GM19395 (cell line): ENCODE results near the gene CEACAM5.

ENCODE experiments used
- ATAC-seq: cut with Tn5 transposase; IDR thresholded peaks from one replicate; pipeline ENCODE4 v1.9.1; 2021; ENCODE audit warnings: mild to moderate bottlenecking, moderate library complexity; ENCODE audit not compliant: unreplicated experiment

The CEACAM5 gene

DNA sequence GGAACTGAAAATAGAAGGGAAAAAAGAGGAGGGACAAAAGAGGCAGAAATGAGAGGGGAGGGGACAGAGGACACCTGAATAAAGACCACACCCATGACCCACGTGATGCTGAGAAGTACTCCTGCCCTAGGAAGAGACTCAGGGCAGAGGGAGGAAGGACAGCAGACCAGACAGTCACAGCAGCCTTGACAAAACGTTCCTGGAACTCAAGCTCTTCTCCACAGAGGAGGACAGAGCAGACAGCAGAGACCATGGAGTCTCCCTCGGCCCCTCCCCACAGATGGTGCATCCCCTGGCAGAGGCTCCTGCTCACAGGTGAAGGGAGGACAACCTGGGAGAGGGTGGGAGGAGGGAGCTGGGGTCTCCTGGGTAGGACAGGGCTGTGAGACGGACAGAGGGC, at the start of gene CEACAM5:
CEACAM5 (plus strand) TSS at position 146 of the 400 bp plus-strand sequence; CDS start at position 252, 106 bp downstream.
- no peak for ATAC-seq

- no peak for ATAC-seq
Observed at GRCh38 chr19:41666075-41666474, 42.4 kb upstream of the CEACAM5 start.

- ATAC-seq: no peak
Observed at GRCh38 chr19:41668315-41668714, 40.1 kb upstream of the CEACAM5 start.

DNA sequence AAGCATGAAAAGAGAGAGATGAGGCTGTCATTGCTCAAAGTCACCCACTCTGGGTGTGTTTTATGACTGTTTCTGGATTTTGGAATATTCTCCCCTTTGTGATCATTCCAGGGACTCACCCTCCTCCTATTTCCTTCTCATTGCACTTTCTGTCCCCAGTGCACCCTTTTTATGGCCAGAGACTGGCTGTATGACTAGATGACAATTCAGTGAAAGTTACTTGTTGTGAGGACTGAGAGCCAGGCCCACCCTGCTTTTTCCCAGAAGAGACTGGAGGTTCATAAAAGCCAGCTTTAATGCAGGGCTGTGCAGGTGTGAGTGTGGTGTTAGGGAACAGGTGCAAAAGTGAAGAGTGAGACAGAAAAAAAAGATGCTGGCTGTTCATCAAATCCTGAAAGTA, 37.7 kb upstream of the CEACAM5 start:
- ATAC-seq: no peak

GRCh38 chr19:41671486-41671885, 36.9 kb upstream of the CEACAM5 start:
- no peak for ATAC-seq

DNA sequence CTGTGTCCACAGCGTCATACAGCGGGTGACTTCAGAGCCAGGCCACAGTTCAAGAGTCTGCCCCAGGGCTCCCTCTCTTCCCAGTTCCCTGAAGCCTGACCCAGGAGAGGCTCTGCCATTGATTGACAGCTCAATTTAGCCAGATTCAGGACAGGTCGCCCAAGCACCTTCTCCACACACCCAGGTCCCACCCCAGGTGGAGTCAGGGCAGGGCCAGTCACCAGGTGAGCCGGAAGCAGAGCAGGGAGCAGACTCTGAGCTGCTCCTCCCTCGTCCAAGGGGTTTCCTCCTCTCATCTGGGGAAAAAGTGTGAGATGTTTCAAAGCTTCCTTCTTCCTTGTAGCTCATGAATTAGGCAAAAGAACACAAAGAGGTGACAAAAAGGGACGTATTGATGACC, 26.0 kb upstream of the CEACAM5 start:
- ATAC-seq: no peak

- ATAC-seq: no peak
Observed at GRCh38 chr19:41687419-41687818, 21.0 kb upstream of the CEACAM5 start.

- no peak for ATAC-seq
Observed at GRCh38 chr19:41688098-41688497, 20.3 kb upstream of the CEACAM5 start, which contains the start of gene CEACAM7. CEACAM7 (minus strand) TSS chr19:41688270; CDS start chr19:41688165, 105 bp downstream.

GRCh38 chr19:41688687-41689086, 19.7 kb upstream of the CEACAM5 start:
- ATAC-seq: no peak

- ATAC-seq: no peak
Observed at GRCh38 chr19:41689993-41690800, 18.2 kb upstream of the CEACAM5 start.

DNA sequence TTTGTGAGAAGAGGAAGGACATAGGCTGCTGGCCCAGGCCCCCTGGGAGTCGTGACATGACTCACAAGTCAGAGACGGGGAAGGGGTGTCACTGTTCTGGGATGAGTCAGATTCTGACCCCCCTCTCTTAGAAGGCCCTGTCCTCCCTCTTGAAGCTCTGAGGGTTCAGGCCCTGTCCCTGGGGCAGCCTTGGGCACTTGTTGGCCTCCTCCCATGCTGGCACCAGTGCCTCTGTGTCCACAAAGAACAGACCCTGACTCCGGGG, 17.7 kb upstream of the CEACAM5 start:
- no peak for ATAC-seq

DNA sequence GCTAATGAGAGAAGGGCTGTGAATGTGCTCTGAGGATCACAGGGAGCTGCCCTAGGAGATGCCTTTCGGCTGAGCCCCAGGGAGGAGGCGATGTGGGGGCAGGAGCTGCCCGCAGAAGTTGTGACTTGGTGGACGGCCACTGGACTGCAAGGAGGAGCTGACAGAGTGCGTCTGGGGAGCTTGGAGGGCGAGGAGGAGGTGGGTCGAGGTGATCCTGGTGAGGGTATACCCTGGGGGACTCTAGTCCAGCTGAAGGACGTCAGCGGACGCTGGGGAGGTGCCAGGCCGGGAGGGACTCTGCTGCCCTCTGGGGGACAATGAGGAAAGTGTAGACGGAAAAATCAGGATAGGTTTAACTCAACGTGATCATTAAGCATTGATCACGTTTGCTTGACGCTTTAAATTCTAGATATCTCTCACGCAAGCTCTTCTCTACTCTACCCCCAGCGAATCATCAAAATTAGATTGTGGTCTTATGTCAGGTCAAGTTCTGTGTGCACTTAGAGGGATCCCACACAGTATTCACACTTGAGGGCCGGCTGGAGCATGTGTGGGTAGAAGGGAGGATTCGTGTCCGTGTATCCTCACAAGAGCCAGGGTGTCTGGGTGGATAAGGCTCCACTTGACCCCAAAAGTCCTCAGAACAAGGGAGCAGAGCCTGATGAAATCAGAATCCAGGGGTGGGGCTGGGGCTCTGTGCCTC, 17.0 kb upstream of the CEACAM5 start:
- no peak for ATAC-seq

- no peak for ATAC-seq
Observed at GRCh38 chr19:41694196-41694595, 14.2 kb upstream of the CEACAM5 start.

GRCh38 chr19:41694831-41695635, 13.4 kb upstream of the CEACAM5 start:
- ATAC-seq: no peak

GRCh38 chr19:41695745-41696144, 12.7 kb upstream of the CEACAM5 start:
- ATAC-seq: no peak

- no peak for ATAC-seq
Observed at GRCh38 chr19:41696402-41697197, 11.8 kb upstream of the CEACAM5 start.

GRCh38 chr19:41697198-41697855, 11.1 kb upstream of the CEACAM5 start:
- ATAC-seq: no peak

DNA sequence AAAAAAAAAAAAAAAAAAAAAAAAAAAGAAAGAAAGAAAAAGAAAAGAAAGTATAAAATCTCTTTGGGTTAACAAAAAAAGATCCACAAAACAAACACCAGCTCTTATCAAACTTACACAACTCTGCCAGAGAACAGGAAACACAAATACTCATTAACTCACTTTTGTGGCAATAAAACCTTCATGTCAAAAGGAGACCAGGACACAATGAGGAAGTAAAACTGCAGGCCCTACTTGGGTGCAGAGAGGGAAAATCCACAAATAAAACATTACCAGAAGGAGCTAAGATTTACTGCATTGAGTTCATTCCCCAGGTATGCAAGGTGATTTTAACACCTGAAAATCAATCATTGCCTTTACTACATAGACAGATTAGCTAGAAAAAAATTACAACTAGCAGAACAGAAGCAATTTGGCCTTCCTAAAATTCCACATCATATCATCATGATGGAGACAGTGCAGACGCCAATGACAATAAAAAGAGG, 9.6 kb upstream of the CEACAM5 start:
- no peak for ATAC-seq

DNA sequence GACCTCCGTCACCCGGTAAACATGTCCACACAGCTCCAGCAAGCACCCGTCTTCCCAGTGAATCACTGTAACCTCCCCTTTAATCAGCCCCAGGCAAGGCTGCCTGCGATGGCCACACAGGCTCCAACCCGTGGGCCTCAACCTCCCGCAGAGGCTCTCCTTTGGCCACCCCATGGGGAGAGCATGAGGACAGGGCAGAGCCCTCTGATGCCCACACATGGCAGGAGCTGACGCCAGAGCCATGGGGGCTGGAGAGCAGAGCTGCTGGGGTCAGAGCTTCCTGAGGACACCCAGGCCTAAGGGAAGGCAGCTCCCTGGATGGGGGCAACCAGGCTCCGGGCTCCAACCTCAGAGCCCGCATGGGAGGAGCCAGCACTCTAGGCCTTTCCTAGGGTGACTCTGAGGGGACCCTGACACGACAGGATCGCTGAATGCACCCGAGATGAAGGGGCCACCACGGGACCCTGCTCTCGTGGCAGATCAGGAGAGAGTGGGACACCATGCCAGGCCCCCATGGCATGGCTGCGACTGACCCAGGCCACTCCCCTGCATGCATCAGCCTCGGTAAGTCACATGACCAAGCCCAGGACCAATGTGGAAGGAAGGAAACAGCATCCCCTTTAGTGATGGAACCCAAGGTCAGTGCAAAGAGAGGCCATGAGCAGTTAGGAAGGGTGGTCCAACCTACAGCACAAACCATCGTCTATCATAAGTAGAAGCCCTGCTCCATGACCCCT, 9.0 kb upstream of the CEACAM5 start:
- ATAC-seq: no peak

DNA sequence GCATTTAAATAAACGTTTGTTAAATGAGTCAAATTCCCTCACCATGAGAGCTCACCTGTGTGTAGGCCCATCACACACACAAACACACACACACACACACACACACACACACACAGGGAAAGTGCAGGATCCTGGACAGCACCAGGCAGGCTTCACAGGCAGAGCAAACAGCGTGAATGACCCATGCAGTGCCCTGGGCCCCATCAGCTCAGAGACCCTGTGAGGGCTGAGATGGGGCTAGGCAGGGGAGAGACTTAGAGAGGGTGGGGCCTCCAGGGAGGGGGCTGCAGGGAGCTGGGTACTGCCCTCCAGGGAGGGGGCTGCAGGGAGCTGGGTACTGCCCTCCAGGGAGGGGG, 8.5 kb upstream of the CEACAM5 start:
- no peak for ATAC-seq
